OCI-LY7 (cell line): Measurements from ENCODE around the gene SRR. TPM values are rescaled to one million over a fixed set of nuclear protein-coding genes. Genes with fewer than 3 reads are reported as not detected.
"Not testable (repeated sequence)": the region's sequence is repeated elsewhere in the genome, so short reads cannot be mapped to it uniquely, and the experiment has no call there.

Source experiments
- Bru-seq: library from RNA; stranded (reverse); fragments of 400-500 nt; gene quantifications from one replicate; lab custom pipeline; 2021; lab: Mats Ljungman, UMichigan
- BruChase-seq, 2 experiments: library from RNA; stranded (reverse); fragments of 400-500 nt; gene quantifications; one replicate each; lab custom pipeline; 2021; lab: Mats Ljungman, UMichigan
- BruUV-seq: library from RNA; stranded (reverse); fragments of 400-500 nt; replicated peaks from 2 replicates; lab custom pipeline; 2021; lab: Mats Ljungman, UMichigan
- CTCF ChIA-PET: fragments of 300-600 bp; sonication (Branson Sonifier 250); formaldehyde crosslinking; loops from one replicate; lab custom pipeline; 2022; ENCODE audit warnings: antibody characterized with exemption; ENCODE audit not compliant: unreplicated experiment; lab: Charles Lee
- POLR2A ChIA-PET: fragments of 300-600 bp; sonication (Branson Sonifier 250); formaldehyde crosslinking; loops from one replicate; lab custom pipeline; 2022; ENCODE audit warnings: antibody characterized with exemption; lab: Charles Lee
- DNase-seq: peaks from one replicate; pipeline ENCODE4 v3.0.0-alpha.2; 2015; ENCODE audit warnings: low spot score
- H2AFZ ChIP-seq: fragments of 200-600 bp; sonication (generic), shearing (Covaris generic); 2 replicates; pipeline ENCODE4 v1.6.1; 2014; ENCODE audit warnings: mild to moderate bottlenecking, antibody characterized with exemption, low read length, moderate library complexity
- H3K27ac ChIP-seq: fragments of 200-600 bp; sonication (generic); 2 replicates; pipeline ENCODE4 v1.5.1; 2014; ENCODE audit warnings: mixed run types, low read depth, mild to moderate bottlenecking, moderate library complexity, low read length, inconsistent platforms; ENCODE audit not compliant: poor library complexity, severe bottlenecking
- H3K36me3 ChIP-seq: fragments of 200-600 bp; sonication (generic); 2 replicates; pipeline ENCODE4 v1.6.1; 2014; ENCODE audit warnings: mild to moderate bottlenecking, antibody characterized with exemption, low read length, moderate library complexity, mixed read lengths; ENCODE audit not compliant: insufficient read depth
- H3K4me1 ChIP-seq: fragments of 200-600 bp; sonication (generic); 2 replicates; pipeline ENCODE4 v1.5.1; 2014; ENCODE audit warnings: mild to moderate bottlenecking, low read length; ENCODE audit not compliant: insufficient read depth, poor library complexity, severe bottlenecking
- H3K4me2 ChIP-seq: fragments of 200-600 bp; sonication (generic); 2 replicates; pipeline ENCODE4 v1.6.1; 2014; ENCODE audit warnings: mild to moderate bottlenecking, low read length
- H3K4me3 ChIP-seq: fragments of 200-600 bp; sonication (generic); 2 replicates; pipeline ENCODE4 v1.5.1; 2014; ENCODE audit warnings: mild to moderate bottlenecking, low read depth, low read length; ENCODE audit not compliant: poor library complexity, severe bottlenecking
- H3K79me2 ChIP-seq: fragments of 200-600 bp; sonication (generic); 2 replicates; pipeline ENCODE4 v1.6.1; 2016; ENCODE audit warnings: low read depth, mild to moderate bottlenecking, low read length, moderate library complexity, mixed read lengths; ENCODE audit not compliant: insufficient read depth
- H3K9me2 ChIP-seq: fragments of 200-600 bp; sonication (generic); 2 replicates; pipeline ENCODE4 v1.6.1; 2016; ENCODE audit warnings: mild to moderate bottlenecking, low read length, mixed read lengths; ENCODE audit not compliant: insufficient read depth
- H3K9me3 ChIP-seq: fragments of 200-600 bp; sonication (generic); 2 replicates; pipeline ENCODE4 v1.6.1; 2014; ENCODE audit warnings: mild to moderate bottlenecking, mixed run types, low read length, mixed read lengths
- H4K20me1 ChIP-seq: fragments of 200-600 bp; sonication (generic); 2 replicates; pipeline ENCODE4 v1.6.1; 2014; ENCODE audit warnings: mild to moderate bottlenecking, antibody characterized with exemption, low read length, moderate library complexity, mixed read lengths; ENCODE audit not compliant: insufficient read depth
- EZH2phosphoT487 ChIP-seq: fragments of 200-600 bp; sonication (generic); IDR thresholded peaks from 2 replicates; pipeline ENCODE4 v1.6.1; 2018; ENCODE audit warnings: low read depth, borderline replicate concordance, mild to moderate bottlenecking, mixed run types, antibody characterized with exemption, low read length, moderate library complexity, mixed read lengths
- intact Hi-C: fragments of 100-400 bp; cut with micrococcal nuclease; formaldehyde crosslinking; loops from one replicate; pipeline ENCODE4 v1.10.0; 2022; ENCODE audit not compliant: unreplicated experiment
- long read RNA-seq: library from polyadenylated mRNA; stranded (forward); transcript quantifications from one replicate; pipeline ENCODE4 v2.0.0, GENCODE V29; 2022
- total RNA-seq, 2 experiments: library from RNA; depleted of rRNA in 1 of 2; stranded (reverse); fragments of >200 nt in 1 of 2; shearing (Covaris generic) in 1 of 2; gene quantifications; 2 replicates each; pipeline ENCODE4 v1.2.3, GENCODE V29; 2014 to 2022
- TF ChIP-seq, protein P1 (sequence below): fragments of 200-600 bp; sonication (generic); conservative IDR thresholded peaks from 2 replicates; pipeline ENCODE4 v1.5.1; 2014; ENCODE audit warnings: mild to moderate bottlenecking, antibody characterized with exemption, low read length, moderate library complexity, mixed read lengths

Gene SRR, protein sequence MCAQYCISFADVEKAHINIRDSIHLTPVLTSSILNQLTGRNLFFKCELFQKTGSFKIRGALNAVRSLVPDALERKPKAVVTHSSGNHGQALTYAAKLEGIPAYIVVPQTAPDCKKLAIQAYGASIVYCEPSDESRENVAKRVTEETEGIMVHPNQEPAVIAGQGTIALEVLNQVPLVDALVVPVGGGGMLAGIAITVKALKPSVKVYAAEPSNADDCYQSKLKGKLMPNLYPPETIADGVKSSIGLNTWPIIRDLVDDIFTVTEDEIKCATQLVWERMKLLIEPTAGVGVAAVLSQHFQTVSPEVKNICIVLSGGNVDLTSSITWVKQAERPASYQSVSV
- total RNA-seq (2014; rRNA removed; shearing (Covaris generic)) (3.8 and 5.6 TPM in 2 replicates), total RNA-seq (2022) (5.8 and 12.1 TPM in 2 replicates), Bru-seq, nascent RNA (percentile 49 among the genes with signal in this experiment), BruChase-seq, experiment 1, labeled RNA remaining after a 6-hour chase (percentile 50 among the genes with signal in this experiment), BruChase-seq, experiment 2, labeled RNA remaining after a 2-hour chase (percentile 48 among the genes with signal in this experiment)
- long read RNA-seq, transcript SRR-201 (8 exons, 2,728 nt) = major isoform, 11 of 19 reads
- long read RNA-seq, partial matches to known transcripts = 0 of 19 reads
- long read RNA-seq, other reads (novel, unspliced or antisense) = 8 of 19 reads

DNA sequence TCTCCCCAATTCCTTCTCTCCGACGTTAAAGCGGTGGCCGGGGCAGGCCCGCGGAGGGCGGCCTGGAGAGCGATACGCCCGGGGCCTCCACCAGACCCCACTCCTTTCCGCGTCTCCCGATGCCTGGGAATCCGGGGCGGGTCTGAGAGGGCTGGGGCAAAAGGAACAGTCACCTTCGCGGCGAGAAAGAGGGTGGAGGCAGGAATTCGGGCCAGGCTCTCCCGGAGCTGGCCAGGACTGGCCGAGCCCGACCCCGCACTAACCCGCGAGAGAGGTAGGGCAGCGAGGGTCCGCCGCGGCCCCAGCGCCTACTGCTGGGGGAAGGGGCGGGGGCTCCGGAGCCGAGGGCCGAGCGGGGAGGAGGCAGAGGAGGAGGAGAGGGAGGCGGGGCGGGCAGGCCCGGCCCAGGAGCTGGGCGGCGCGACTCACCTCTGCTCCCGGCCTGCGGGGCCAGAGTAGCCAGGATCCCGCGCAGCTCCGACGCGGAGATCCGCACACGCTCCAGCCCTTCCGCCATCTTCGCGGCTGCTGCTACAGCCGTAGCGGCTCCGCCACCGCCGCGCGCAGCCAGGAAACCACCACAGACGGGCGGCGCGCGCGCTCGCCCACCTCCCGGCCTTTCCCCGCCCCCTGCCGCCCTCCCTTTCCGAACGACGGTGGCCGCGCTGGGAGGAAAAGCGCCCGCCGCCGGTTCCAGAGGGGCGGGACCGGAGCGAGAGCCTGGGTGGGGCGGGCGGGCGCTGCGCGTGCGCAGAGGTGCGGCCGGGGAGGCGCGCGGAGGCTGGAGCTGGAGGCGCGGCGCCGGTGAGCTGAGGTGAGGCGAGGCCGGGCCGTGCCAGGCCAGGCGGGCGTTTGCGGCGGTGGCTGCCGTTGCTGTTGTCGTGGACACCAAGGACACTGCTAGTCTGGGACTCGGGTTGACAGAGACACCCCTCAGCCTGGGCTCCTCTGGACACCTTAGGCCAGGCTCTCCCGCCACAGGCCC, at the start of gene SRR, which contains the start of gene SMG6:
Gene SRR, plus strand, starts transcription at position 747 of the 985 bp plus-strand sequence. CDS start 11,611 bp downstream, outside the sequence.
Gene SMG6, minus strand, starts transcription at position 582 of the 985 bp plus-strand sequence. Its CDS starts 65 bp downstream, at position 517.
- Histone ChIP-seq H3K36me3 (peaks cover 20% of the 10 kb centered on the region; the same call in 1 of the 2 replicates), H3K4me1 (peaks cover 16% of the 10 kb centered on the region), H3K4me2 (peak within 1 kb of the TSS; percentile 88), H4K20me1 (no peaks in the 10 kb centered on the region), H3K9me3 (no peaks in the 10 kb centered on the region), H3K4me3 (peak within 1 kb of the TSS; percentile 91), H3K27ac (peak within 1 kb of the TSS; percentile 54), H3K9me2 (no peaks in the 10 kb centered on the region), H3K79me2 (peaks cover 28% of the 10 kb centered on the region), H2AFZ (peak within 1 kb of the TSS; percentile 59; the same call in 1 of the 2 replicates)
- intact Hi-C loops = no loop called here
- DNase-seq = peak; percentile 93
- ChIA-PET POLR2A (interaction anchor here (0.7 to 1.0 kb wide), 4 partner anchors 16 to 89 kb away, joined by 3 to 4 read pairs (median 4); no protein-coding TSS in a partner anchor), CTCF (interaction anchor here (0.5 kb wide), 1 partner anchor 21 kb away, joined by 3 read pairs; no protein-coding TSS in a partner anchor)
- BruUV-seq = no TSS peak
- TF ChIP-seq, protein P1, sequence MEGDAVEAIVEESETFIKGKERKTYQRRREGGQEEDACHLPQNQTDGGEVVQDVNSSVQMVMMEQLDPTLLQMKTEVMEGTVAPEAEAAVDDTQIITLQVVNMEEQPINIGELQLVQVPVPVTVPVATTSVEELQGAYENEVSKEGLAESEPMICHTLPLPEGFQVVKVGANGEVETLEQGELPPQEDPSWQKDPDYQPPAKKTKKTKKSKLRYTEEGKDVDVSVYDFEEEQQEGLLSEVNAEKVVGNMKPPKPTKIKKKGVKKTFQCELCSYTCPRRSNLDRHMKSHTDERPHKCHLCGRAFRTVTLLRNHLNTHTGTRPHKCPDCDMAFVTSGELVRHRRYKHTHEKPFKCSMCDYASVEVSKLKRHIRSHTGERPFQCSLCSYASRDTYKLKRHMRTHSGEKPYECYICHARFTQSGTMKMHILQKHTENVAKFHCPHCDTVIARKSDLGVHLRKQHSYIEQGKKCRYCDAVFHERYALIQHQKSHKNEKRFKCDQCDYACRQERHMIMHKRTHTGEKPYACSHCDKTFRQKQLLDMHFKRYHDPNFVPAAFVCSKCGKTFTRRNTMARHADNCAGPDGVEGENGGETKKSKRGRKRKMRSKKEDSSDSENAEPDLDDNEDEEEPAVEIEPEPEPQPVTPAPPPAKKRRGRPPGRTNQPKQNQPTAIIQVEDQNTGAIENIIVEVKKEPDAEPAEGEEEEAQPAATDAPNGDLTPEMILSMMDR = no peak
- TF ChIP-seq EZH2phosphoT487 = no peak

DNA sequence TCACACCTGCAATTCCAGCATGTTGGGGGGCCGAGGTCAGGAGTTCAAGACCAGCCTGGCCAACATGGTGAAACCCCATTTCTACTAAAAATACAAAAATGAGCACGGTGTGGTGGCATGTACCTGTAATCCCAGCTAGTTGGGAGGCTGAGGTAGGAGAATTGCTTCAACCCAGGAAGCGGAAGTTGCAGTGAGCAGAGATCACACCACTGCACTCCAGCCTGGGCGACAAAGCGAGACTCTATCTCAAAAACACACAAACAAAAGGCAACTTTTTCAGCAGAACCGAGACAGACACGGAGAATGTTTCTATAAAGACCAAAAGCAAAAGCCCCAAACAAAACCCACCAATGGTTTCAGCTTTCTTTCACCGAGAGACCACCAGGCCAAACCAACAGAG, 44.9 kb upstream of the SRR start:
- not testable (repeated sequence) for DNase-seq, H3K4me1 ChIP-seq

More for the DNA sequence above, 44.9 kb upstream of the SRR start:
- peaks cover 22% of the 10 kb centered on the region for H3K36me3 ChIP-seq
- H3K4me2 ChIP-seq, H3K9me3 ChIP-seq, CTCF ChIA-PET, H3K4me3 ChIP-seq, H2AFZ ChIP-seq, H3K9me2 ChIP-seq, H3K27ac ChIP-seq, BruUV-seq, intact Hi-C loops, H4K20me1 ChIP-seq, H3K79me2 ChIP-seq: not testable (repeated sequence)
- POLR2A ChIA-PET = interaction anchor here (0.5 to 1.2 kb wide), 5 partner anchors 11 to 489 kb away, joined by 3 read pairs; no protein-coding TSS in a partner anchor
